DND-41 (cell line): ENCODE data around the gene ADK.

Experiments
- ATAC-seq: fragments of 200-7000 bp; cut with Tn5 transposase; 3 replicates; pipeline ENCODE4 v1.9.1; 2021; ENCODE audit warnings: low read depth; ENCODE audit not compliant: insufficient read depth
- DNase-seq: peaks from one replicate; pipeline ENCODE4 v3.0.0-alpha.2; 2020
- H2AFZ ChIP-seq: 2 replicates; pipeline ENCODE4 v1.6.0; 2012; ENCODE audit warnings: low read depth, low read length
- H3K27ac ChIP-seq: 2 replicates; pipeline ENCODE4 v1.5.1; 2012; ENCODE audit warnings: low read length, inconsistent platforms
- H3K27me3 ChIP-seq: fragments of 200-600 bp; sonication (generic); 2 replicates; pipeline ENCODE4 v1.6.0; 2012; ENCODE audit warnings: low read length, mild to moderate bottlenecking, inconsistent platforms; ENCODE audit not compliant: insufficient read depth, poor library complexity
- H3K36me3 ChIP-seq: 2 replicates; pipeline ENCODE4 v1.5.1; 2012; ENCODE audit warnings: low read length, inconsistent platforms; ENCODE audit not compliant: insufficient read depth
- H3K4me1 ChIP-seq: 2 replicates; pipeline ENCODE4 v1.5.1; 2012; ENCODE audit warnings: mild to moderate bottlenecking, low read length; ENCODE audit not compliant: insufficient read depth
- H3K4me2 ChIP-seq: 2 replicates; pipeline ENCODE4 v1.6.0; 2012; ENCODE audit warnings: mild to moderate bottlenecking, moderate library complexity, low read length, inconsistent platforms; ENCODE audit not compliant: insufficient read depth
- H3K4me3 ChIP-seq, 2 experiments: fragments of 200-600 bp in 1 of 2; shearing (Covaris generic) in 1 of 2; 2 replicates each; pipeline ENCODE4 v1.5.1; 2012 to 2016; ENCODE audit warnings: inconsistent platforms in 2 of 2, low read length in 2 of 2, mild to moderate bottlenecking in 2 of 2, low read depth in 1 of 2, moderate library complexity in 1 of 2
- H3K79me2 ChIP-seq: 2 replicates; pipeline ENCODE4 v1.6.0; 2012; ENCODE audit warnings: low read length, inconsistent platforms; ENCODE audit not compliant: insufficient read depth
- H3K9ac ChIP-seq: 2 replicates; pipeline ENCODE4 v1.6.0; 2012; ENCODE audit warnings: low read depth, mild to moderate bottlenecking, inconsistent platforms, low read length, moderate library complexity
- H3K9me3 ChIP-seq: 2 replicates; pipeline ENCODE4 v1.5.1; 2012; ENCODE audit warnings: low read length, moderate library complexity, mild to moderate bottlenecking, inconsistent platforms; ENCODE audit not compliant: insufficient read depth, severe bottlenecking
- H4K20me1 ChIP-seq: 2 replicates; pipeline ENCODE4 v1.6.0; 2012; ENCODE audit warnings: low read length; ENCODE audit not compliant: insufficient read depth
- EZH2 ChIP-seq: IDR thresholded peaks from 3 replicates; pipeline ENCODE4 v1.6.1; 2012; ENCODE audit warnings: borderline replicate concordance, low read depth, mild to moderate bottlenecking, moderate library complexity, low read length, inconsistent platforms; ENCODE audit not compliant: severe bottlenecking
- TF ChIP-seq, protein P1 (sequence below): IDR thresholded peaks from 2 replicates; pipeline ENCODE4 v1.5.1; 2012; ENCODE audit warnings: borderline replicate concordance, low read length, moderate library complexity, mild to moderate bottlenecking; ENCODE audit not compliant: poor library complexity, severe bottlenecking; ENCODE audit errors: extremely low read depth

The ADK gene

DNA sequence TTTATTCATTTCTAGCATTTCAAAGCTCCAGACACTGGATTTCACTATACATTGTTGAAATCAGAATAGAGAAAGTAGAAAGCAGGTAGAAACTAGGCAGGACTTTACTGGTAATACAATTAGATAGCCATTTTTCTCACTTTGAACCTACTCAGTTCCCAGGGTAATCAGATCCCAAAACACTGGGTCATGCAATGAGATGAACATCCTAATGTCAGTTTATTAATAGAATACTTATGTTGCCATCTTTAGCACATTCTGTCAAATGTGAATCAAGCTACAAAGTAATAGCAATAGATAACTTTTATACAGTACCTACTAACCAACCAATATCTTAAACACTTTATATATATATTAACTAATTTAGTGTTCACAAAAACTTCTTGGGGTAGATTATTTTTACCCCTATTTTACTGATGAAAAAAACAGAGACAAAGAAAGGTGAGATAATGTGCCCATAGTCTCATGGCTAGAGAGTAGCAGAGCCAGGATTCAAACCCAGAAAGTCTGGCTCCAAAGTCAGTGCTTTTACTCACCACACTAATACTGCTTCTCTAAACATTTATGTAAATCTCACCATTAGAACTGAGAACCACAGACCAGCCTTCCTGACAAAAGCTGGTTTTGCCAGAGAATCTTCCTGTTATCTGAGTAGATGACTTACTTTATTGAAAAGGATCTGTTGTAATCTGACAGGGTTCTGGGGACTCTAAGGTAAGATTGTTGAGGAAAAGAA is 521.6 kb downstream of the ADK start:
- Histone ChIP-seq H3K27ac (no peak overlapping the region), H3K4me2 (no peak overlapping the region)
- TF ChIP-seq, protein P1, sequence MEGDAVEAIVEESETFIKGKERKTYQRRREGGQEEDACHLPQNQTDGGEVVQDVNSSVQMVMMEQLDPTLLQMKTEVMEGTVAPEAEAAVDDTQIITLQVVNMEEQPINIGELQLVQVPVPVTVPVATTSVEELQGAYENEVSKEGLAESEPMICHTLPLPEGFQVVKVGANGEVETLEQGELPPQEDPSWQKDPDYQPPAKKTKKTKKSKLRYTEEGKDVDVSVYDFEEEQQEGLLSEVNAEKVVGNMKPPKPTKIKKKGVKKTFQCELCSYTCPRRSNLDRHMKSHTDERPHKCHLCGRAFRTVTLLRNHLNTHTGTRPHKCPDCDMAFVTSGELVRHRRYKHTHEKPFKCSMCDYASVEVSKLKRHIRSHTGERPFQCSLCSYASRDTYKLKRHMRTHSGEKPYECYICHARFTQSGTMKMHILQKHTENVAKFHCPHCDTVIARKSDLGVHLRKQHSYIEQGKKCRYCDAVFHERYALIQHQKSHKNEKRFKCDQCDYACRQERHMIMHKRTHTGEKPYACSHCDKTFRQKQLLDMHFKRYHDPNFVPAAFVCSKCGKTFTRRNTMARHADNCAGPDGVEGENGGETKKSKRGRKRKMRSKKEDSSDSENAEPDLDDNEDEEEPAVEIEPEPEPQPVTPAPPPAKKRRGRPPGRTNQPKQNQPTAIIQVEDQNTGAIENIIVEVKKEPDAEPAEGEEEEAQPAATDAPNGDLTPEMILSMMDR = no peak
- TF ChIP-seq EZH2 = no peak

DNA sequence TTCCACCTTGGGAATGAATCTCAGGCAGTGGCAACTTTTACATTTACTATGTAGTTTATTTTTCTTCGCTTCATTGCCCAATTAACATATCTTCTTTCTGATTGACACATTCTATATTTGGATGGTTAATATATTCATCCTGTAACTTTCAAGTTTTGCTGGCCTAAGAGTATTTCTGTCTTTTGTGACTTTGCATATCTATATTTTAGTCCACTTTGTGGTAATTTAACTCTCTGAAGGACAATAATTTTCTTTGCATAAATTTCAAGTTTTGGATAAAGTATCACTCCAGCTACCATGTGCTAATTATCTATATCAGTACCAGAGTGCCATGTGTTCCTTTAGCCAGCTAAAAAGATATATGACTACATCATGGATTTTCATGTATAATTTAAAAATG is 523.9 kb downstream of the ADK start:
- no peaks in the 10 kb centered on the region for H3K4me1 ChIP-seq
- H3K9me3 ChIP-seq = peaks cover 16% of the 10 kb centered on the region
- no peak overlapping the region for H3K4me2 ChIP-seq
- peaks cover 34% of the 10 kb centered on the region for H3K36me3 ChIP-seq
- no peaks in the 10 kb centered on the region for H4K20me1 ChIP-seq
- no peak overlapping the region for H3K27ac ChIP-seq
- ATAC-seq (no peak), DNase-seq (no peak)
- H2AFZ ChIP-seq = no peak overlapping the region
- H3K79me2 ChIP-seq = no peaks in the 10 kb centered on the region
- TF ChIP-seq, protein P1 = no peak
- no peak for TF ChIP-seq EZH2
- H3K4me3 ChIP-seq = no peak overlapping the region
- no peaks in the 10 kb centered on the region for H3K27me3 ChIP-seq
- H3K9ac ChIP-seq = no peak overlapping the region

More for the DNA sequence above, 521.6 kb downstream of the ADK start:
- ATAC-seq (no peak), DNase-seq (no peak)
- no peak overlapping the region for H3K4me3 ChIP-seq
- no peak overlapping the region for H2AFZ ChIP-seq
- H3K27me3 ChIP-seq = no peaks in the 10 kb centered on the region
- H3K36me3 ChIP-seq = peaks cover 32% of the 10 kb centered on the region
- no peaks in the 10 kb centered on the region for H3K4me1 ChIP-seq
- H3K9me3 ChIP-seq = peaks cover 16% of the 10 kb centered on the region
- no peak overlapping the region for H3K9ac ChIP-seq
- no peaks in the 10 kb centered on the region for H3K79me2 ChIP-seq
- H4K20me1 ChIP-seq = no peaks in the 10 kb centered on the region

DNA sequence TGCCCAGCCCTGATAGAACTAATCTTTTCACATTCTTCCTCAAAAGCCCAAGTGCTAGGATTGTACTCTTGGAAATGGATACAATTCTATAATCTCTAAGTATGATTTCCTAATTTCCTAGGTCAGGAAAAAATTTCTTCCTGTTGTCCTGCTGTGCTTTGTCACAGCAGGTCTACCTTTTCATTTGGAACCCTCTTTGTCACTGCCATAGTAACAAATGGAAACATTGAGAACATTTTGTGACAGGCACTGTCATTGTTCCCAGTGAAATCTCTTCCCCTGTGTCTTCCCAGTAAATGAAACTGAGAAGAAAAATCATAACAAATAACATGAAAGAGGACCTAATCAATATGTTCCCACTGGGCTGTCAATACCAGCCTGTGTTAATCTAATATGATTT is 524.5 kb downstream of the ADK start:
- ATAC-seq (no peak), DNase-seq (no peak)
- Histone ChIP-seq H3K27me3 (no peaks in the 10 kb centered on the region), H3K36me3 (peaks cover 34% of the 10 kb centered on the region), H3K27ac (no peak overlapping the region), H3K9me3 (peaks cover 16% of the 10 kb centered on the region), H2AFZ (no peak overlapping the region), H4K20me1 (no peaks in the 10 kb centered on the region), H3K4me1 (no peaks in the 10 kb centered on the region), H3K4me2 (no peak overlapping the region), H3K4me3 (no peak overlapping the region), H3K9ac (no peak overlapping the region), H3K79me2 (no peaks in the 10 kb centered on the region)
- TF ChIP-seq, protein P1 = no peak
- TF ChIP-seq EZH2 = no peak
